ENCODE data around the gene DLG2. TPM values are rescaled to one million over a fixed set of nuclear protein-coding genes. Genes with fewer than 3 reads are reported as not detected.

The DLG2 gene
- total RNA-seq, 1 donor from 2014 or later, result 1.8 TPM

- H2AFZ ChIP-seq (ENCODE audit: low read depth, low read length), result no peak overlapping the region
- H3K36me3 ChIP-seq (ENCODE audit: insufficient read depth, low read length), result no peaks in the 10 kb centered on the region
- no peaks in the 10 kb centered on the region for H3K79me2 ChIP-seq (ENCODE audit: insufficient read depth, low read length)
- H3K4me3 Mint-ChIP-seq (ENCODE audit: unreplicated experiment), result no peak overlapping the region
- H3K9me3 Mint-ChIP-seq (ENCODE audit: unreplicated experiment), result peaks cover 4% of the 10 kb centered on the region
- DNase-seq (ENCODE audit: low read depth), result no peak
- H3K4me1 Mint-ChIP-seq (ENCODE audit: low read depth, unreplicated experiment), result no peaks in the 10 kb centered on the region
- no peak overlapping the region for H3K4me3 ChIP-seq (ENCODE audit: insufficient read depth, low read depth, low read length)
- TF ChIP-seq CTCF (IDR thresholded peaks at IDR 0.05; ENCODE audit: insufficient read depth, low read depth, low read length) (no peak), EZH2 (IDR thresholded peaks at IDR 0.05; ENCODE audit: insufficient read depth, low read length) (no peak)
- no peaks in the 10 kb centered on the region for H4K20me1 ChIP-seq (ENCODE audit: insufficient read depth, low read length)
- H3K9ac ChIP-seq (ENCODE audit: low read length), result no peak overlapping the region
- H3K27me3 Mint-ChIP-seq (ENCODE audit: low read depth, unreplicated experiment), result no peaks in the 10 kb centered on the region
- FAIRE-seq, result no peak
- H3K4me2 ChIP-seq (ENCODE audit: low read length), result no peak overlapping the region
- no peak overlapping the region for H3K27ac Mint-ChIP-seq (ENCODE audit: unreplicated experiment)
- H3K9me3 ChIP-seq (ENCODE audit: insufficient read depth, low read depth, low read length), result peaks cover 5% of the 10 kb centered on the region
- no peak overlapping the region for H3K27ac ChIP-seq (ENCODE audit: low read depth, low read length)
- H3K4me1 ChIP-seq (ENCODE audit: insufficient read depth, low read length), result no peaks in the 10 kb centered on the region
- no peaks in the 10 kb centered on the region for H3K27me3 ChIP-seq (ENCODE audit: insufficient read depth, low read length)
- H3K36me3 Mint-ChIP-seq (ENCODE audit: low read depth, unreplicated experiment), result no peaks in the 10 kb centered on the region
These were observed 369.3 kb downstream of the DLG2 start for GRCh38 chr11:85257837-85258236.

GRCh38 chr11:85256433-85256832, 370.7 kb downstream of the DLG2 start:
- Mint-ChIP-seq H3K36me3 (ENCODE audit: low read depth, unreplicated experiment) (no peaks in the 10 kb centered on the region), H3K27ac (ENCODE audit: unreplicated experiment) (no peak overlapping the region), H3K9me3 (ENCODE audit: unreplicated experiment) (peaks cover 2% of the 10 kb centered on the region), H3K4me3 (ENCODE audit: unreplicated experiment) (no peak overlapping the region), H3K27me3 (ENCODE audit: low read depth, unreplicated experiment) (no peaks in the 10 kb centered on the region), H3K4me1 (ENCODE audit: low read depth, unreplicated experiment) (no peaks in the 10 kb centered on the region)
- no peak for DNase-seq (ENCODE audit: low read depth)
- Histone ChIP-seq H3K4me2 (ENCODE audit: low read length) (no peak overlapping the region), H3K4me3 (ENCODE audit: insufficient read depth, low read depth, low read length) (no peak overlapping the region), H3K79me2 (ENCODE audit: insufficient read depth, low read length) (no peaks in the 10 kb centered on the region), H3K27me3 (ENCODE audit: insufficient read depth, low read length) (no peaks in the 10 kb centered on the region), H3K27ac (ENCODE audit: low read depth, low read length) (no peak overlapping the region), H3K36me3 (ENCODE audit: insufficient read depth, low read length) (no peaks in the 10 kb centered on the region), H2AFZ (ENCODE audit: low read depth, low read length) (no peak overlapping the region), H3K4me1 (ENCODE audit: insufficient read depth, low read length) (no peaks in the 10 kb centered on the region), H3K9ac (ENCODE audit: low read length) (no peak overlapping the region), H4K20me1 (ENCODE audit: insufficient read depth, low read length) (no peaks in the 10 kb centered on the region), H3K9me3 (ENCODE audit: insufficient read depth, low read depth, low read length) (peaks cover 5% of the 10 kb centered on the region)
- TF ChIP-seq EZH2 (IDR thresholded peaks at IDR 0.05; ENCODE audit: insufficient read depth, low read length) (no peak), CTCF (IDR thresholded peaks at IDR 0.05; ENCODE audit: insufficient read depth, low read depth, low read length) (no peak)
- FAIRE-seq, result no peak

GRCh38 chr11:85249482-85249881, 377.7 kb downstream of the DLG2 start:
- H3K4me3 ChIP-seq (ENCODE audit: insufficient read depth, low read depth, low read length), result no peak overlapping the region
- TF ChIP-seq EZH2 (IDR thresholded peaks at IDR 0.05; ENCODE audit: insufficient read depth, low read length) (no peak), CTCF (IDR thresholded peaks at IDR 0.05; ENCODE audit: insufficient read depth, low read depth, low read length) (no peak)
- H3K9ac ChIP-seq (ENCODE audit: low read length), result no peak overlapping the region
- H3K27ac ChIP-seq (ENCODE audit: low read depth, low read length), result no peak overlapping the region
- DNase-seq (ENCODE audit: low read depth), result no peak
- no peaks in the 10 kb centered on the region for H3K36me3 ChIP-seq (ENCODE audit: insufficient read depth, low read length)
- H3K4me2 ChIP-seq (ENCODE audit: low read length), result no peak overlapping the region
- H3K9me3 Mint-ChIP-seq (ENCODE audit: unreplicated experiment), result no peaks in the 10 kb centered on the region
- no peak overlapping the region for H2AFZ ChIP-seq (ENCODE audit: low read depth, low read length)
- no peaks in the 10 kb centered on the region for H3K27me3 Mint-ChIP-seq (ENCODE audit: low read depth, unreplicated experiment)
- no peaks in the 10 kb centered on the region for H3K4me1 ChIP-seq (ENCODE audit: insufficient read depth, low read length)
- no peak overlapping the region for H3K27ac Mint-ChIP-seq (ENCODE audit: unreplicated experiment)
- peaks cover 5% of the 10 kb centered on the region for H3K9me3 ChIP-seq (ENCODE audit: insufficient read depth, low read depth, low read length)
- no peaks in the 10 kb centered on the region for H4K20me1 ChIP-seq (ENCODE audit: insufficient read depth, low read length)
- H3K4me3 Mint-ChIP-seq (ENCODE audit: unreplicated experiment), result no peak overlapping the region
- no peaks in the 10 kb centered on the region for H3K79me2 ChIP-seq (ENCODE audit: insufficient read depth, low read length)
- no peak for FAIRE-seq
- no peaks in the 10 kb centered on the region for H3K27me3 ChIP-seq (ENCODE audit: insufficient read depth, low read length)
- no peaks in the 10 kb centered on the region for H3K4me1 Mint-ChIP-seq (ENCODE audit: low read depth, unreplicated experiment)
- no peaks in the 10 kb centered on the region for H3K36me3 Mint-ChIP-seq (ENCODE audit: low read depth, unreplicated experiment)
